ENCODE results near the gene RNF113B. TPM values are rescaled to one million over a fixed set of nuclear protein-coding genes. Genes with fewer than 3 reads are reported as not detected.

Gene RNF113B
- total and polyA plus RNA-seq, 2 of the 13 experiments (the other 11 are each of a cell fraction or from before 2014, with no cell fraction given): not detected

DNA sequence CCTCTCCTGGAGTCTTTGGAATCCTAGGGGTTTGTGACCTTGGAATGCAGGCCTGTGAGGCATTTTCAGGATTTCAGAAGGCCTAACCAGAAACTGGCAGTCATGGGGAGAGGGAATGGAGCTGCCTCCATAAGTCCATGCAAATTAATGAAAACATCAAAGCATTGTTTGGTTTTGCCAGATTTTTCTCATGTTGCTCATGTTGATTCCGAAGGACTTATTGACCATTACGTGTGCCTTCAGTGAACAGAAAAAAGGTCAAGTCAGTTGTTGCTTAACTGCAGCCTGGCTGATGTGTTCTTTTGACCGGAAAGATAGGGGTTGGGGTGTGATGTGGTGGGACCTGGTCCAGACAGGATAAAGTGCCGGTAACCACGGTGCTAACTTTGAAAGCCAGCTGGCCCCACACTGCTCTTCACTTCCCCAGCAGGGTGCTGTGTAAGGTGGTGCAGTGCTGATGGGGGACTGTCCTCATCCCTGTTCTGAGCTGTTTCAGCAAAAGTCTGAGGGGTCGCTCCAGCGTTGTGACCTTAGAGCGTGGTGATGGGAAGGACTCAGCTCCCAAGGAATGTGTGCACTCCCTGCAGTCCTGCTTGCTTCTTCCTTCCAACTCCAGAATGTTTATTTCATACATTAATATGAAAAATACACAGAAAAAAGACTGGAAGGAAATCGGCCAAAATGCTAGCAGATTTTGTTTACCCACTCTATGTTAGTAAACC is 3.5 kb downstream of the RNF113B start (continued):
- TF ChIP-seq, protein P1, sequence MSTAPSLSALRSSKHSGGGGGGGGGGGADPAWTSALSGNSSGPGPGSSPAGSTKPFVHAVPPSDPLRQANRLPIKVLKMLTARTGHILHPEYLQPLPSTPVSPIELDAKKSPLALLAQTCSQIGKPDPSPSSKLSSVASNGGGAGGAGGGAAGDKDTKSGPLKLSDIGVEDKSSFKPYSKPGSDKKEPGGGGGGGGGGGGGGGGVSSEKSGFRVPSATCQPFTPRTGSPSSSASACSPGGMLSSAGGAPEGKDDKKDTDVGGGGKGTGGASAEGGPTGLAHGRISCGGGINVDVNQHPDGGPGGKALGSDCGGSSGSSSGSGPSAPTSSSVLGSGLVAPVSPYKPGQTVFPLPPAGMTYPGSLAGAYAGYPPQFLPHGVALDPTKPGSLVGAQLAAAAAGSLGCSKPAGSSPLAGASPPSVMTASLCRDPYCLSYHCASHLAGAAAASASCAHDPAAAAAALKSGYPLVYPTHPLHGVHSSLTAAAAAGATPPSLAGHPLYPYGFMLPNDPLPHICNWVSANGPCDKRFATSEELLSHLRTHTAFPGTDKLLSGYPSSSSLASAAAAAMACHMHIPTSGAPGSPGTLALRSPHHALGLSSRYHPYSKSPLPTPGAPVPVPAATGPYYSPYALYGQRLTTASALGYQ (CRISPR knock-in tag; IDR thresholded peaks at IDR 0.05): peak; percentile 54; the same call in 1 of the 2 replicates
- TF ChIP-seq, protein P2, sequence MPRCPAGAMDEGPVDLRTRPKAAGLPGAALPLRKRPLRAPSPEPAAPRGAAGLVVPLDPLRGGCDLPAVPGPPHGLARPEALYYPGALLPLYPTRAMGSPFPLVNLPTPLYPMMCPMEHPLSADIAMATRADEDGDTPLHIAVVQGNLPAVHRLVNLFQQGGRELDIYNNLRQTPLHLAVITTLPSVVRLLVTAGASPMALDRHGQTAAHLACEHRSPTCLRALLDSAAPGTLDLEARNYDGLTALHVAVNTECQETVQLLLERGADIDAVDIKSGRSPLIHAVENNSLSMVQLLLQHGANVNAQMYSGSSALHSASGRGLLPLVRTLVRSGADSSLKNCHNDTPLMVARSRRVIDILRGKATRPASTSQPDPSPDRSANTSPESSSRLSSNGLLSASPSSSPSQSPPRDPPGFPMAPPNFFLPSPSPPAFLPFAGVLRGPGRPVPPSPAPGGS (CRISPR knock-in tag; IDR thresholded peaks at IDR 0.05): no peak
- TF ChIP-seq, protein P3, sequence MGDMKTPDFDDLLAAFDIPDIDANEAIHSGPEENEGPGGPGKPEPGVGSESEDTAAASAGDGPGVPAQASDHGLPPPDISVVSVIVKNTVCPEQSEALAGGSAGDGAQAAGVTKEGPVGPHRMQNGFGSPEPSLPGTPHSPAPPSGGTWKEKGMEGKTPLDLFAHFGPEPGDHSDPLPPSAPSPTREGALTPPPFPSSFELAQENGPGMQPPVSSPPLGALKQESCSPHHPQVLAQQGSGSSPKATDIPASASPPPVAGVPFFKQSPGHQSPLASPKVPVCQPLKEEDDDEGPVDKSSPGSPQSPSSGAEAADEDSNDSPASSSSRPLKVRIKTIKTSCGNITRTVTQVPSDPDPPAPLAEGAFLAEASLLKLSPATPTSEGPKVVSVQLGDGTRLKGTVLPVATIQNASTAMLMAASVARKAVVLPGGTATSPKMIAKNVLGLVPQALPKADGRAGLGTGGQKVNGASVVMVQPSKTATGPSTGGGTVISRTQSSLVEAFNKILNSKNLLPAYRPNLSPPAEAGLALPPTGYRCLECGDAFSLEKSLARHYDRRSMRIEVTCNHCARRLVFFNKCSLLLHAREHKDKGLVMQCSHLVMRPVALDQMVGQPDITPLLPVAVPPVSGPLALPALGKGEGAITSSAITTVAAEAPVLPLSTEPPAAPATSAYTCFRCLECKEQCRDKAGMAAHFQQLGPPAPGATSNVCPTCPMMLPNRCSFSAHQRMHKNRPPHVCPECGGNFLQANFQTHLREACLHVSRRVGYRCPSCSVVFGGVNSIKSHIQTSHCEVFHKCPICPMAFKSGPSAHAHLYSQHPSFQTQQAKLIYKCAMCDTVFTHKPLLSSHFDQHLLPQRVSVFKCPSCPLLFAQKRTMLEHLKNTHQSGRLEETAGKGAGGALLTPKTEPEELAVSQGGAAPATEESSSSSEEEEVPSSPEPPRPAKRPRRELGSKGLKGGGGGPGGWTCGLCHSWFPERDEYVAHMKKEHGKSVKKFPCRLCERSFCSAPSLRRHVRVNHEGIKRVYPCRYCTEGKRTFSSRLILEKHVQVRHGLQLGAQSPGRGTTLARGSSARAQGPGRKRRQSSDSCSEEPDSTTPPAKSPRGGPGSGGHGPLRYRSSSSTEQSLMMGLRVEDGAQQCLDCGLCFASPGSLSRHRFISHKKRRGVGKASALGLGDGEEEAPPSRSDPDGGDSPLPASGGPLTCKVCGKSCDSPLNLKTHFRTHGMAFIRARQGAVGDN (CRISPR knock-in tag; IDR thresholded peaks at IDR 0.05): peak; percentile 68
- TF ChIP-seq MTF2 (CRISPR knock-in tag; IDR thresholded peaks at IDR 0.05; ENCODE audit: borderline replicate concordance): no peak
- TF ChIP-seq, protein P4, sequence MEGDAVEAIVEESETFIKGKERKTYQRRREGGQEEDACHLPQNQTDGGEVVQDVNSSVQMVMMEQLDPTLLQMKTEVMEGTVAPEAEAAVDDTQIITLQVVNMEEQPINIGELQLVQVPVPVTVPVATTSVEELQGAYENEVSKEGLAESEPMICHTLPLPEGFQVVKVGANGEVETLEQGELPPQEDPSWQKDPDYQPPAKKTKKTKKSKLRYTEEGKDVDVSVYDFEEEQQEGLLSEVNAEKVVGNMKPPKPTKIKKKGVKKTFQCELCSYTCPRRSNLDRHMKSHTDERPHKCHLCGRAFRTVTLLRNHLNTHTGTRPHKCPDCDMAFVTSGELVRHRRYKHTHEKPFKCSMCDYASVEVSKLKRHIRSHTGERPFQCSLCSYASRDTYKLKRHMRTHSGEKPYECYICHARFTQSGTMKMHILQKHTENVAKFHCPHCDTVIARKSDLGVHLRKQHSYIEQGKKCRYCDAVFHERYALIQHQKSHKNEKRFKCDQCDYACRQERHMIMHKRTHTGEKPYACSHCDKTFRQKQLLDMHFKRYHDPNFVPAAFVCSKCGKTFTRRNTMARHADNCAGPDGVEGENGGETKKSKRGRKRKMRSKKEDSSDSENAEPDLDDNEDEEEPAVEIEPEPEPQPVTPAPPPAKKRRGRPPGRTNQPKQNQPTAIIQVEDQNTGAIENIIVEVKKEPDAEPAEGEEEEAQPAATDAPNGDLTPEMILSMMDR (CRISPR knock-in tag; IDR thresholded peaks at IDR 0.05): no peak
- TF ChIP-seq CAMTA2 (CRISPR knock-in tag; IDR thresholded peaks at IDR 0.05; ENCODE audit: borderline replicate concordance): no peak
- TF ChIP-seq, protein P5, sequence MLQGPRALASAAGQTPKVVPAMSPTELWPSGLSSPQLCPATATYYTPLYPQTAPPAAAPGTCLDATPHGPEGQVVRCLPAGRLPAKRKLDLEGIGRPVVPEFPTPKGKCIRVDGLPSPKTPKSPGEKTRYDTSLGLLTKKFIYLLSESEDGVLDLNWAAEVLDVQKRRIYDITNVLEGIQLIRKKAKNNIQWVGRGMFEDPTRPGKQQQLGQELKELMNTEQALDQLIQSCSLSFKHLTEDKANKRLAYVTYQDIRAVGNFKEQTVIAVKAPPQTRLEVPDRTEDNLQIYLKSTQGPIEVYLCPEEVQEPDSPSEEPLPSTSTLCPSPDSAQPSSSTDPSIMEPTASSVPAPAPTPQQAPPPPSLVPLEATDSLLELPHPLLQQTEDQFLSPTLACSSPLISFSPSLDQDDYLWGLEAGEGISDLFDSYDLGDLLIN (CRISPR knock-in tag; IDR thresholded peaks at IDR 0.05; ENCODE audit: borderline replicate concordance): no peak
- peak; percentile 24; the same call in 1 of the 2 replicates for TF ChIP-seq HHEX (CRISPR knock-in tag; IDR thresholded peaks at IDR 0.05)
- TF ChIP-seq MEF2D (CRISPR knock-in tag; IDR thresholded peaks at IDR 0.05): 0 out of 2 replicates have a peak, but pooled peaks have one; percentile 53
- no peak for TF ChIP-seq ZNF580 (CRISPR knock-in tag; IDR thresholded peaks at IDR 0.05; ENCODE audit: borderline replicate concordance, low read depth)
- TF ChIP-seq, protein P6, sequence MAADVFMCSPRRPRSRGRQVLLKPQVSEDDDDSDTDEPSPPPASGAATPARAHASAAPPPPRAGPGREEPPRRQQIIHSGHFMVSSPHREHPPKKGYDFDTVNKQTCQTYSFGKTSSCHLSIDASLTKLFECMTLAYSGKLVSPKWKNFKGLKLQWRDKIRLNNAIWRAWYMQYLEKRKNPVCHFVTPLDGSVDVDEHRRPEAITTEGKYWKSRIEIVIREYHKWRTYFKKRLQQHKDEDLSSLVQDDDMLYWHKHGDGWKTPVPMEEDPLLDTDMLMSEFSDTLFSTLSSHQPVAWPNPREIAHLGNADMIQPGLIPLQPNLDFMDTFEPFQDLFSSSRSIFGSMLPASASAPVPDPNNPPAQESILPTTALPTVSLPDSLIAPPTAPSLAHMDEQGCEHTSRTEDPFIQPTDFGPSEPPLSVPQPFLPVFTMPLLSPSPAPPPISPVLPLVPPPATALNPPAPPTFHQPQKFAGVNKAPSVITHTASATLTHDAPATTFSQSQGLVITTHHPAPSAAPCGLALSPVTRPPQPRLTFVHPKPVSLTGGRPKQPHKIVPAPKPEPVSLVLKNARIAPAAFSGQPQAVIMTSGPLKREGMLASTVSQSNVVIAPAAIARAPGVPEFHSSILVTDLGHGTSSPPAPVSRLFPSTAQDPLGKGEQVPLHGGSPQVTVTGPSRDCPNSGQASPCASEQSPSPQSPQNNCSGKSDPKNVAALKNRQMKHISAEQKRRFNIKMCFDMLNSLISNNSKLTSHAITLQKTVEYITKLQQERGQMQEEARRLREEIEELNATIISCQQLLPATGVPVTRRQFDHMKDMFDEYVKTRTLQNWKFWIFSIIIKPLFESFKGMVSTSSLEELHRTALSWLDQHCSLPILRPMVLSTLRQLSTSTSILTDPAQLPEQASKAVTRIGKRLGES (CRISPR knock-in tag; IDR thresholded peaks at IDR 0.05; ENCODE audit: borderline replicate concordance): no peak
- TF ChIP-seq NFIB (CRISPR knock-in tag; IDR thresholded peaks at IDR 0.05; ENCODE audit: borderline replicate concordance): no peak
- TF ChIP-seq RAD51 (IDR thresholded peaks at IDR 0.05; ENCODE audit: borderline replicate concordance): no peak
- no peak for TF ChIP-seq ZMYM4 (CRISPR knock-in tag; IDR thresholded peaks at IDR 0.05)
